GM18505 (cell line): ENCODE results near the gene SH3RF1.

ENCODE experiments used
- ATAC-seq: cut with Tn5 transposase; IDR thresholded peaks from one replicate; pipeline ENCODE4 v1.9.1; 2021; ENCODE audit not compliant: unreplicated experiment
- POLR2A ChIP-seq: IDR thresholded peaks from 4 replicates; pipeline ENCODE4 v1.6.1; 2011; ENCODE audit warnings: borderline replicate concordance; ENCODE audit not compliant: insufficient read depth, insufficient read length; ENCODE audit errors: extremely low read depth

The SH3RF1 gene

DNA sequence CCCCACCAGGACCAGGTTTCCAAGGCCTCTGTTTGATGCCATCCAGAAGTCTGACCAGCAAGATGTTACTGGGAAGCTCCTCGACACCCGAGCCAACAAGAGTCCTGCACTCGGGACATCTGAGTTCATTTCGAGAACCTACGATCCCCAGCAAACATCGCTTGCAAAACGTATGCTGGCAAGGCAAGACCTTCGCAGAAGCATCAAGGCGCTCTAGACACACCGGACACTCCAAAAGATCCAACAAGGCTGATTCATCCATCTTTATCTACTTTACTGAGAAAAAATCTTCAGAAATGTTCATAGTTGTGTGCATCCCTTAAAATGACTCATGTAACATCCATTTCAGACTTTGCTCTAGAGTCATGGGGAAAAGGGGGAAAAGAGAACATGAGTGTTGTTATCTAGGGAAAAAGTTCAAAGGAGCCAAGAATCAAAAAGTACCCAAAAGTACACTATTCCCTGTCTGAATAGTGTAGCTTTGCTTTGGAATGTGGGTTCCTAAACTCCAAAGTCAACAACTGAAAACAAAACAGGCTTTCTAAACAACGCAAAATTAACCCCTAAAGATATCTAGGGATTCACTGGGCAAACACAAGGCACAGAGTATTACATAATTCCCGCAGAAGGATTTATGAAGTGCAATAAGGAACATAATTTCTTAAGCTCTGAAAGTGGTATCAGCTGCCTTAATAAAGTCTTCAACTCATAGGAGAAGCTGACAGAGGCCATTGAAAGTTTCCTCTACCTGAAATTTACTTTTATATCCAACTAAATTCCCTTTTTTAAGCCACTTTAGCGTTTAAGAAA is 1.6 kb downstream of the SH3RF1 start:
- no peak for ATAC-seq
- TF ChIP-seq POLR2A = no peak

GRCh38 chr4:169267070-169267469 is 3.7 kb downstream of the SH3RF1 start:
- ATAC-seq = no peak
- no peak for TF ChIP-seq POLR2A

- no peak for TF ChIP-seq POLR2A
- no peak for ATAC-seq
These were observed 4.1 kb downstream of the SH3RF1 start for GRCh38 chr4:169266661-169267060.

DNA sequence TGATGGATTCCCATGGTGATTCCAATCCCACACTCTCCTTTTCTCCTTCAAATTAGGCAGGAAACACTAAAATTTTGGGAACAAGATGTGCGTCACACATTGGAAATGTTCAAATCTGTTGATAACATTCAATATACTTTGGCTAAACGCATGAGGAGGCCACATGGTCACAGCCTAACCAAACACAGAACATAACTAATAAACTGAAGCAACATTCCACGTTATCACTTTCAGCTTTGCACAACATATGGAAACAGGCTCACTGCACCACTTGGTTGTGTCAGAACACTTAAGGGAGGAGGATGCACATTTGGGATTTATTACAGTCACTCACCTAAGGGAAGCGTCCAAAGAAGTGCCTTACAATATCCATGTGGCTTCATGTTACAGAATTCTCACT is 4.7 kb downstream of the SH3RF1 start:
- TF ChIP-seq POLR2A = no peak
- ATAC-seq = no peak

- no peak for ATAC-seq
- TF ChIP-seq POLR2A = no peak
These were observed 6.9 kb downstream of the SH3RF1 start for GRCh38 chr4:169263791-169264392.

GRCh38 chr4:169260217-169260866 is 10.4 kb downstream of the SH3RF1 start:
- TF ChIP-seq POLR2A = no peak
- no peak for ATAC-seq

- ATAC-seq = no peak
- no peak for TF ChIP-seq POLR2A
These were observed 11.5 kb downstream of the SH3RF1 start for GRCh38 chr4:169259271-169259670.

- no peak for TF ChIP-seq POLR2A
- no peak for ATAC-seq
These were observed 12.6 kb downstream of the SH3RF1 start for GRCh38 chr4:169258141-169258540.

DNA sequence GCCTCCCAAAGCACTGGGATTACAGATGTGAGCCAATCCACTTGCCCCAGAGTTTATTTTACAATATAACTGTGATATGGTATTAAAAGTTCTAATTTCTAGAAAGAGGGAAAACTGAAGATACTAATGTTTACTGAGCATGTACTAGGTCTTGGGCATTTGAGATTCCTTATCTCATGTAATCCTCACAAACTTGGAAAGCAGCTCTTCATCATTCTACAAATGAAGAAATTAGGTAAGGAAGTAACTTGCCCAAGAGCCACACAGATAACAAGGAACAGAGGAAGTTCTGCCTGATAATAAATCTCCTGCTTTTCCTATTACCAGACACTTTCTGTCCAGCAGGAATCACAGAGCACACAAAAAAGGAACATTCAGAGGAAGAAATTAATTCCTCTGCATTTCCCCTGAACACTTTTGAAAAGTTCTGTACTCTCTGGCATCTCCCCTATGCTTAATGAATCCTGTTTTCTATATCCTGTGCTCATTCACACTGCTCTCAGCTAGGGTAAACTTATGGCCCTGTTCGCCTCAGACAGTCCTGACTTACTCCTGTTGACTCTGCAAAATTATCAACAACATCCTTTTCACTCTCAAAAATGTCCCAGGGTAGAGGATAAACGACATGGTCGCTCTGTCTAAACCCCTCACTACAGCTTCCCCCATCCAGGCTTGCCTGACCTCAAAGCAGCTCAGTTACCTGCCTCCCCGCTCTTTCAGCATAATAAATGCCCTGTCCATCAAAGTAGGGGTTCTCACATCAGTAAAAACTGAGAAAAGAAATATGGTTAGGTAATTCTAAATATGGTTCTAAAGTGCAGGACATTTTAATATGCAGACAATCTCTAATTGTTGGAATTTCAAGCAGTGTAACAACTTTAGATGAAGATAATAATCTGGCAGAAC is 13.6 kb downstream of the SH3RF1 start:
- TF ChIP-seq POLR2A = no peak
- ATAC-seq = no peak

DNA sequence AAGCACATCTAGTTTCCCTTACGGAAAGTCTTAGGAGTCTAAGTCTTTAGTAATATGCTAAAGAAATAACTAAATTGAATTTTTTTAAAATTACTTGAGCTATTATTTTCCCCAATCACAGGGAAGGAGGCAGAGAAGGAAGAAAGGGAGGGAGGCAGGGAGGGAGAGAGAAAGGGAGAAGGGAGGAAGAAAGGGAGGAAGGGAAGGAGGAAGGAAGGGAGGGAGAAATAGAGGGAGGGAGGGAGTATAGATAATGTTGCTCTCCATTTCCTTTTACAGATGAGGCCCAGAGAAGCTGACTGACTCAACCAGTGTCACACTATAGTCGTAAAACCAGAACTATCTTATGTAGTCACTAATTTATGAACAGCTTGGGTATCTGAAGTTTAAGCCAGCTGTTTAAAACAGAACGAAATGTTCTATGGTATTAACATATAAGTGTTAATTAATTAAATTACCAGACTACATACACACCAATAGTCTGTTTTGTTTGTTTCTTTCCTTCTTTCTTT is 14.6 kb downstream of the SH3RF1 start:
- TF ChIP-seq POLR2A = no peak
- ATAC-seq = no peak

DNA sequence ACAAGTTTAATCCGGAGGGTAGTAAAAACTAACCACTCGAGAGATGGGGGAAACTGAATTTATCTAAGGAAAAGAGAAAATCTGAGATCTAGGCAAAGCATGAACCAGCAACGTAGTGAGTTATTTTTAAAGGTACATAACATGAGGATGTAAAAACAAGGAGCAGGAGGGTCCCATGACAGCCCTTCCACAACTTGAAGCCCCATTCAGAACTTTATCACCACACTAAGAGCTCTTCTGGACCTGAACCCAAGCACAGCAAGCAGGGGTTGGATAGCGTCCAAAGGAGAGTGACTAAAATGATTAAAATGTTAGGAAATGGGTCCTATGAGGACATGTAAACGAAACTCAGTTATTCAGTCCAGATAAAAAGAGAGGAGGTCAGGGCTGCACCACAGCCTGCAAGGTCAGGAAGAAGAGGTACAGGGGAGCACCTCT is 16.2 kb downstream of the SH3RF1 start:
- no peak for TF ChIP-seq POLR2A
- no peak for ATAC-seq

DNA sequence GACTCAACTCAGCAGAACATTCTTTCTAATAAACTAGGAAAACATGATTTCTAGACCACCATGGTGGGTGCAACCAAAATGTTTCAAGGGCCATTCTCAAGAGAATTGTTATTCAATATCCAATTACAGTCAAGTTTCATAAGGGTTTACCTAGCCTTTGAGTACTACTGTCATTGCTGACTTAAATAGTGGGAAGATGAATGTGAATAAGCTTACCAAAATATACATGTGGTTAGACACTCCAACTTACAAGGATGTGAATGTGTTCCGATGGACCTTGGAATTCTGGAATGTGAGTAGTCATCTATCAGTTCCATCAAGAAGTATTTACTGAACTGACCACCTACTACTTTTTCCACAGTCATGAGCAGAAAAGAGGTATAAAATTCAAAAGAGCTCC is 16.9 kb downstream of the SH3RF1 start:
- no peak for TF ChIP-seq POLR2A
- ATAC-seq = no peak
